Thoracic aorta (tissue), 2 donors: ENCODE measurements around the gene BATF3. TPM values are rescaled to one million over a fixed set of nuclear protein-coding genes. Genes with fewer than 3 reads are reported as not detected.

ENCODE experiments used
- ATAC-seq: fragments of 150-250 bp; one replicate; pipeline ENCODE4 v1.8.0; 2017; ENCODE audit warnings: low read depth; ENCODE audit not compliant: insufficient number of reproducible peaks, low FRiP score
- DNase-seq: peaks from one replicate; pipeline ENCODE4 v3.0.0-alpha.2; 2020; ENCODE audit warnings: low spot score
- H3K27ac ChIP-seq, 2 donors: fragments of 200-600 bp; sonication (generic); 1 replicate in 1 of 2; 2 replicates in 1 of 2; pipeline ENCODE4 v1.5.1; 2016; ENCODE audit warnings: mild to moderate bottlenecking in 2 of 2, moderate library complexity in 2 of 2
- H3K27me3 ChIP-seq: fragments of 200-600 bp; sonication (generic); replicated peaks from 2 replicates; pipeline ENCODE4 v1.6.0; 2016; ENCODE audit warnings: mild to moderate bottlenecking; ENCODE audit not compliant: insufficient read depth
- H3K36me3 ChIP-seq: fragments of 200-600 bp; sonication (generic); one replicate; pipeline ENCODE4 v1.5.1; 2016
- H3K4me1 ChIP-seq, 2 donors: fragments of 200-600 bp; sonication (generic); 1 replicate in 1 of 2; 2 replicates in 1 of 2; pipeline versions ENCODE4 v1.5.1 to v1.6.0; 2016; ENCODE audit warnings: low read depth in 2 of 2, mild to moderate bottlenecking in 1 of 2; ENCODE audit not compliant: control insufficient read depth in 1 of 2
- H3K4me3 ChIP-seq: fragments of 200-600 bp; sonication (generic); 2 replicates; pipeline ENCODE4 v1.5.1; 2016; ENCODE audit warnings: mild to moderate bottlenecking
- H3K9me3 ChIP-seq: fragments of 200-600 bp; sonication (generic); 2 replicates; pipeline ENCODE4 v1.5.1; 2016
- CTCF ChIP-seq: fragments of 200-600 bp; sonication (generic); IDR thresholded peaks from one replicate; pipeline ENCODE4 v1.5.1; 2019; ENCODE audit warnings: antibody characterized with exemption
- total RNA-seq, 2 donors: library from RNA; depleted of rRNA; stranded (reverse); fragments of >200 nt; gene quantifications; one replicate each; pipeline versions ENCODE4 v1.1.0 to v1.2.3, GENCODE V29; 2016

The BATF3 gene
- total RNA-seq, 2 donors from 2014 or later: 2.2 to 26.6 TPM

- Histone ChIP-seq H3K36me3 (no peaks in the 10 kb centered on the region), H3K27ac (no peak overlapping the region), H3K4me1 (peaks cover 3 to 5% of the 10 kb centered on the region in 2 donors), H3K9me3 (no peaks in the 10 kb centered on the region), H3K27me3 (no peaks in the 10 kb centered on the region), H3K4me3 (no peak overlapping the region)
- no peak for ATAC-seq
- no peak for TF ChIP-seq CTCF
- DNase-seq: no peak
These were observed 29.3 kb downstream of the BATF3 start for GRCh38 chr1:212670301-212670700.

- H3K27me3 ChIP-seq: no peaks in the 10 kb centered on the region
- H3K4me3 ChIP-seq: no peak overlapping the region
- no peak overlapping the region for H3K27ac ChIP-seq
- no peaks in the 10 kb centered on the region for H3K9me3 ChIP-seq
- ATAC-seq (no peak), DNase-seq (no peak)
- H3K4me1 ChIP-seq: peaks cover 3 to 5% of the 10 kb centered on the region in 2 donors
- no peak for TF ChIP-seq CTCF
- no peaks in the 10 kb centered on the region for H3K36me3 ChIP-seq
These were observed 30.0 kb downstream of the BATF3 start for GRCh38 chr1:212669600-212669999.

- Histone ChIP-seq H3K27ac (no peak overlapping the region), H3K27me3 (no peaks in the 10 kb centered on the region), H3K4me1 (peaks cover 3 to 5% of the 10 kb centered on the region in 2 donors), H3K36me3 (no peaks in the 10 kb centered on the region), H3K9me3 (no peaks in the 10 kb centered on the region), H3K4me3 (no peak overlapping the region)
- ATAC-seq (no peak), DNase-seq (no peak)
- TF ChIP-seq CTCF: no peak
These were observed 30.5 kb downstream of the BATF3 start for GRCh38 chr1:212669102-212669501.

GRCh38 chr1:212668477-212668876, 31.2 kb downstream of the BATF3 start:
- DNase-seq (no peak), ATAC-seq (no peak)
- Histone ChIP-seq H3K27ac (peak overlapping the region in 1 of 2 donors; percentile 65), H3K4me3 (no peak overlapping the region), H3K9me3 (no peaks in the 10 kb centered on the region), H3K4me1 (peaks cover 3 to 5% of the 10 kb centered on the region in 2 donors), H3K36me3 (no peaks in the 10 kb centered on the region), H3K27me3 (no peaks in the 10 kb centered on the region)
- TF ChIP-seq CTCF: no peak

- Histone ChIP-seq H3K9me3 (no peaks in the 10 kb centered on the region), H3K27ac (peak overlapping the region in 1 of 2 donors; percentile 65), H3K4me1 (peaks cover 3 to 5% of the 10 kb centered on the region in 2 donors), H3K27me3 (no peaks in the 10 kb centered on the region), H3K4me3 (peak overlapping the region; percentile 16), H3K36me3 (no peaks in the 10 kb centered on the region)
- no peak for TF ChIP-seq CTCF
- peak; percentile 23 for DNase-seq
- ATAC-seq: peak; percentile 29
These were observed 32.2 kb downstream of the BATF3 start for GRCh38 chr1:212667223-212668139.
